NCI-H345 treated with DMSO at 0.1 percent for 48 hours (cell line): ENCODE data around the gene TMEM19.
"Not testable (repeated sequence)": the region's sequence is repeated elsewhere in the genome, so short reads cannot be mapped to it uniquely, and the experiment has no call there.

Experiments used
- DNase-seq: peaks from one replicate; lab custom pipeline; 2025; ENCODE audit not compliant: unreplicated experiment; lab: John Stamatoyannopoulos, UW

The TMEM19 gene

GRCh38 chr12:71664411-71665089 lies 21.3 kb upstream of the TMEM19 start:
- DNase-seq: peak; percentile 62

GRCh38 chr12:71665090-71665463 lies 20.8 kb upstream of the TMEM19 start:
- DNase-seq: no peak

- DNase-seq: no peak
Observed at GRCh38 chr12:71666259-71666658, 19.6 kb upstream of the TMEM19 start.

- no peak for DNase-seq
Observed at GRCh38 chr12:71671311-71671710, 14.6 kb upstream of the TMEM19 start.

- DNase-seq: no peak
Observed at GRCh38 chr12:71671816-71672215, 14.1 kb upstream of the TMEM19 start.

- DNase-seq: no peak
Observed at GRCh38 chr12:71682466-71682865, 3.4 kb upstream of the TMEM19 start.

- DNase-seq: no peak
Observed at GRCh38 chr12:71683633-71684032, 2.2 kb upstream of the TMEM19 start.

- DNase-seq: no peak
Observed at GRCh38 chr12:71684081-71684480, 1.8 kb upstream of the TMEM19 start.

- DNase-seq: no peak
Observed at GRCh38 chr12:71685312-71685906, 473 bp upstream of the TMEM19 start.

GRCh38 chr12:71686658-71687025 lies 760 bp downstream of the TMEM19 start:
- no peak for DNase-seq

- not testable (repeated sequence) for DNase-seq
Observed at GRCh38 chr12:71687172-71687571, 1.3 kb downstream of the TMEM19 start.

- DNase-seq: no peak
Observed at GRCh38 chr12:71688961-71689570, 3.2 kb downstream of the TMEM19 start.

GRCh38 chr12:71691504-71692129 lies 5.7 kb downstream of the TMEM19 start:
- DNase-seq: no peak

- no peak for DNase-seq
Observed at GRCh38 chr12:71693126-71693525, 7.2 kb downstream of the TMEM19 start.

GRCh38 chr12:71693651-71694050 lies 7.8 kb downstream of the TMEM19 start:
- not testable (repeated sequence) for DNase-seq

GRCh38 chr12:71694099-71694820 lies 8.4 kb downstream of the TMEM19 start:
- no peak for DNase-seq

GRCh38 chr12:71695782-71696181 lies 9.9 kb downstream of the TMEM19 start:
- no peak for DNase-seq

GRCh38 chr12:71702181-71702580 lies 16.3 kb downstream of the TMEM19 start:
- not testable (repeated sequence) for DNase-seq

- DNase-seq: no peak
Observed at GRCh38 chr12:71702590-71702989, 16.7 kb downstream of the TMEM19 start.

- DNase-seq: no peak
Observed at GRCh38 chr12:71703206-71703605, 17.3 kb downstream of the TMEM19 start.

GRCh38 chr12:71704920-71705319 lies 19.0 kb downstream of the TMEM19 start:
- DNase-seq: no peak
